ENCODE data around the gene PCSK9.

DNA sequence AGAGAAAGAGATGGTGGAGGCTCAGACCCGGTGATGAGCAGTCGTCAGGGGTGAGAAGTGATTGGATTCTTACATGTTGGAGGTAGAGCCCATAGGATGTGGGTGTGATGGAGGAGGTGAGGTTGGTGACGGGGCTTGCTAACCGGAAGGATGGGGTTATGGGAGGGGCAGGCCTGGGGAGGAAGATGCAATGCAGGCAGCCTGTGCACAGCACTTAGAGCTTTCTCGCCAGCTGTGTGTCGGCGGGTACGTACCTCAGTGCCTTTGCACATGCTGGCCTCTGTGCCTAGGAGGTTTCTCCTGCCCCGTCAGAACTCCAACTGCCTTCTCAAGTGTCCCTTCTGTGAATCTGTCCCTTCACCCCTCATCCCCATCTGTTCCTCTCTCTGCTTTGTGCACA lies 43.5 kb upstream of the PCSK9 start:
- TF ChIP-seq POLR2A (IDR thresholded peaks at IDR 0.05; ENCODE audit: low read length) (no peak), GATA1 (IDR thresholded peaks at IDR 0.05; ENCODE audit: low read depth, low read length) (no peak)

Data from erythroblast (primary cell).